CD14-positive monocyte (primary cell): ENCODE measurements around the gene NRDE2. TPM values are rescaled to one million over a fixed set of nuclear protein-coding genes. Genes with fewer than 3 reads are reported as not detected.

Experiments used
- DNase-seq, 3 donors: peaks; one replicate each; pipeline ENCODE4 v3.0.0-alpha.2; 2011 to 2022
- H2AFZ ChIP-seq: 2 replicates; pipeline ENCODE4 v1.6.0; 2012; ENCODE audit warnings: mild to moderate bottlenecking, low read depth, low read length, inconsistent platforms; ENCODE audit not compliant: insufficient read depth, poor library complexity, severe bottlenecking
- H3K27ac ChIP-seq, 2 donors: 1 replicate in 1 of 2; 2 replicates in 1 of 2; pipeline ENCODE4 v1.5.1; 2012 to 2013; ENCODE audit warnings: low read length in 2 of 2, control low read depth in 1 of 2, inconsistent platforms in 1 of 2, low read depth in 1 of 2, mild to moderate bottlenecking in 1 of 2
- H3K27me3 ChIP-seq, 2 donors: one replicate each; pipeline versions ENCODE4 v1.6.0 to v1.6.1; 2011 to 2013; ENCODE audit warnings: low read length in 2 of 2; ENCODE audit not compliant: control insufficient read depth in 2 of 2, insufficient read depth in 2 of 2
- H3K36me3 ChIP-seq, 2 donors: replicated peaks in 1 of 2; 1 replicate in 1 of 2; 2 replicates in 1 of 2; pipeline versions ENCODE4 v1.5.1 to v1.6.1; 2012 to 2013; ENCODE audit warnings: low read length in 2 of 2, control low read depth in 1 of 2, inconsistent platforms in 1 of 2, mild to moderate bottlenecking in 1 of 2; ENCODE audit not compliant: insufficient read depth in 2 of 2, control insufficient read depth in 1 of 2
- H3K4me1 ChIP-seq, 2 donors: 1 replicate in 1 of 2; 2 replicates in 1 of 2; pipeline versions ENCODE4 v1.5.1 to v1.6.1; 2012 to 2013; ENCODE audit warnings: low read length in 2 of 2, control low read depth in 1 of 2, inconsistent platforms in 1 of 2, mild to moderate bottlenecking in 1 of 2, moderate library complexity in 1 of 2; ENCODE audit not compliant: insufficient read depth in 2 of 2, control insufficient read depth in 1 of 2
- H3K4me2 ChIP-seq: replicated peaks from 2 replicates; pipeline ENCODE3; 2012; ENCODE audit warnings: low read length, moderate library complexity, mild to moderate bottlenecking; ENCODE audit not compliant: poor library complexity, severe bottlenecking; ENCODE audit errors: extremely low read depth
- H3K4me3 ChIP-seq, 3 experiments: fragments of 200-600 bp in 1 of 3; sonication (generic) in 1 of 3; replicated peaks in 1 of 3; 1 replicate in 2 of 3; 2 replicates in 1 of 3; pipeline ENCODE4 v1.5.1; 2011 to 2013; ENCODE audit warnings: low read length in 3 of 3, mild to moderate bottlenecking in 3 of 3, control low read depth in 2 of 3, low read depth in 2 of 3, inconsistent platforms in 1 of 3, moderate library complexity in 1 of 3
- H3K79me2 ChIP-seq: 2 replicates; pipeline ENCODE4 v1.6.0; 2012; ENCODE audit warnings: mild to moderate bottlenecking, control low read depth, inconsistent platforms, low read length, moderate library complexity; ENCODE audit not compliant: insufficient read depth
- H3K9ac ChIP-seq: 2 replicates; pipeline ENCODE4 v1.6.0; 2017; ENCODE audit warnings: low read length, mild to moderate bottlenecking; ENCODE audit not compliant: insufficient read depth, poor library complexity, severe bottlenecking
- H3K9me3 ChIP-seq, 2 donors: replicated peaks in 1 of 2; 1 replicate in 1 of 2; 2 replicates in 1 of 2; pipeline versions ENCODE4 v1.5.1 to v1.6.1; 2012 to 2013; ENCODE audit warnings: low read length in 2 of 2, control low read depth in 1 of 2; ENCODE audit not compliant: control insufficient read depth in 1 of 2, insufficient read depth in 1 of 2
- H4K20me1 ChIP-seq: 2 replicates; pipeline ENCODE4 v1.6.0; 2012; ENCODE audit warnings: mild to moderate bottlenecking, low read length, control low read depth, moderate library complexity; ENCODE audit not compliant: insufficient read depth
- H3K27ac Mint-ChIP-seq, 7 donors: one replicate each; pipeline ENCODE4 v1.8.0; 2020; ENCODE audit warnings: mild to moderate bottlenecking in 7 of 7, mixed read lengths in 7 of 7, moderate library complexity in 6 of 7, inconsistent platforms in 2 of 7
- H3K27me3 Mint-ChIP-seq, 3 donors: one replicate each; pipeline ENCODE4 v1.8.0; 2021 to 2022; ENCODE audit warnings: low read depth in 3 of 3, mild to moderate bottlenecking in 3 of 3, mixed read lengths in 3 of 3, moderate library complexity in 3 of 3, inconsistent platforms in 1 of 3
- H3K36me3 Mint-ChIP-seq, 2 donors: one replicate each; pipeline ENCODE4 v1.8.0; 2020; ENCODE audit warnings: mixed read lengths in 2 of 2, inconsistent platforms in 1 of 2, mild to moderate bottlenecking in 1 of 2
- H3K4me1 Mint-ChIP-seq: one replicate; pipeline ENCODE4 v1.8.0; 2020; ENCODE audit warnings: mild to moderate bottlenecking, mixed read lengths
- H3K4me3 Mint-ChIP-seq, 2 donors: one replicate each; pipeline ENCODE4 v1.8.0; 2020; ENCODE audit warnings: mild to moderate bottlenecking in 2 of 2, mixed read lengths in 2 of 2, moderate library complexity in 1 of 2
- H3K9me3 Mint-ChIP-seq, 7 donors: one replicate each; pipeline ENCODE4 v1.8.0; 2020 to 2022; ENCODE audit warnings: mixed read lengths in 7 of 7, mild to moderate bottlenecking in 6 of 7, moderate library complexity in 6 of 7, inconsistent platforms in 2 of 7
- CTCF ChIP-seq: fragments of 200-600 bp; IDR thresholded peaks from one replicate; pipeline ENCODE4 v1.8.0; 2022; ENCODE audit warnings: antibody characterized with exemption, mild to moderate bottlenecking
- WGBS: methylation state at CpG from one replicate; pipeline ENCODE4 v1.1.5; 2013; ENCODE audit warnings: missing lambda C conversion rate; ENCODE audit not compliant: insufficient coverage; 5-methylcytosine and 5-hydroxymethylcytosine counted together
- intact Hi-C, 2 donors: fragments of 100-400 bp; cut with micrococcal nuclease; formaldehyde crosslinking; loops; one replicate each; pipeline versions ENCODE4 v1.15.0 to v1.15.1; 2023
- polyA plus RNA-seq, 3 donors: library from polyadenylated mRNA; depleted of rRNA in 1 of 3; unstranded in 2 of 3; stranded (reverse) in 1 of 3; fragments of 300-500 nt in 2 of 3; fragments of >200 nt in 1 of 3; fragmentation: Illumina TruSeq in 2 of 3; gene quantifications; 1 replicate in 2 of 3; 2 replicates in 1 of 3; pipeline ENCODE4 v1.2.3, GENCODE V29; 2012 to 2021

NRDE2 gene
- polyA plus RNA-seq, 3 donors: 4.7 to 7.4 (median 6.7) TPM

DNA sequence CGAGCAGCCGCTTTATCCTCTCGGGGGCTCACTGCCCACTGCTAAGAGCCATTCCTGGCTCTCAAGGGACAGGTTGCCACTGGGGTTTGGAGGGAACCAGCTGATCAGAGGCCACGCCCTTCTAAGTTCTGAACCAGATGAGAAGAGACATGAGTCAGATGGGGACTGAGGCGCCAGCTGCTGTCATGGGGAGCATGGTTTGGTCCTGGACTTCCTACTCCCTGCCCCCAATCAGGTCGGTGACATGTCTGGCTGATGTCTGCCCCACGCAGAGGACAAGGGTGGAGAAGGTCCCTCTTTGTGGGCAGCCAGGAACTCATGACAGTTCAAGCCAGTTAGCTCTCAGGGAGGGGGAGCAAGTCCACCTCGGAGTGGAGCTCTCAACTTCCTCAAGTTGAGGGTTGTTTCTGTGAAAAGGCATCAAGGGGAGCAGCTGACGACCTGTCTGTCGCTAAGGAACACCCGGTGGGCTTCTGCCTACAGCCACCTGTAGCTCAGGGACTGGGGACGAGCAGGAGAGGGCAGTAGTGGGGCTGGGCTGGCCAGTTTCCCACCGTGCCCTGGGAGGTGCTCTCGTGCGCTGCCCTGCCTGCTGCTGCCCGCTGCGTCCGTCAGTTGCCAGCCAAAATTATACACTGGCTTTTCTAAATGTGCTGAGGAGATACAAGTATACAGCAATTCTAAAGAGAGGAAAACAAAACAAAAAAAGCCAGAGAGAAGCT is 54.9 kb downstream of the NRDE2 start:
- Mint-ChIP-seq H3K4me1 (peaks cover 9% of the 10 kb centered on the region), H3K27me3 (peaks cover 0 to 2% (median 0%) of the 10 kb centered on the region in 3 donors), H3K36me3 (peaks cover 69 to 94% of the 10 kb centered on the region in 2 donors), H3K27ac (peak overlapping the region in 6 of 7 donors; percentile 36 to 83 (median 76)), H3K9me3 (no peaks in the 10 kb centered on the region), H3K4me3 (no peak overlapping the region)
- 86% methylated on average over 14 of the region's 18 CpGs for WGBS
- no peak overlapping the region for H3K4me3 ChIP-seq
- H3K27me3 ChIP-seq: no peaks in the 10 kb centered on the region
- no peaks in the 10 kb centered on the region for H3K9me3 ChIP-seq
- no peak overlapping the region for H3K9ac ChIP-seq
- peak overlapping the region in 1 of 2 donors; percentile 36 for H3K27ac ChIP-seq
- intact Hi-C loops: no loop called here
- no peak overlapping the region for H2AFZ ChIP-seq
- no peak overlapping the region for H3K4me2 ChIP-seq
- H4K20me1 ChIP-seq: peaks cover 4% of the 10 kb centered on the region
- TF ChIP-seq CTCF: no peak
- no peaks in the 10 kb centered on the region for H3K79me2 ChIP-seq
- H3K4me1 ChIP-seq: no peaks in the 10 kb centered on the region
- H3K36me3 ChIP-seq: peaks cover 62 to 94% of the 10 kb centered on the region in 2 donors
- no peak for DNase-seq

DNA sequence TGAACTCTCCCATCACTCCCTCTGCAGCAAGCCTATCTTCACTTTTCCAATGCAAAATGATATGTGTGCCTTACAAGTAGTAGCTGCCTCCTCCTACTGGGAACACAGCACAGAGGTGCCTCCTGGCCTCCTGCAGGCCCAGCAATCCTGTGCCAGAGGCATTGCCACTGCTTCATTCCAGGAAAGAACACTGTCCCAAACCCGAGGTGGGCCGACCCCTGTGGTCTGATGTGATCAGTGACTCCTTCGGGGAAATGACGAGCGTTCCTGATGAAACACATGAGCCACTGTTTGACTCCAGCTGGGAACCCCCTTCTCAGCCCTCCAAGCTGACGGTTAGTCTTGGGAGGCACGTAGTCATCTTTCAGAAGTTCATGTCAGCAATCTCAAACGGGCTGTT is 55.9 kb downstream of the NRDE2 start:
- H3K4me2 ChIP-seq: no peak overlapping the region
- Mint-ChIP-seq H3K27ac (peak overlapping the region in 5 of 7 donors; percentile 16 to 68 (median 48)), H3K36me3 (peaks cover 70 to 95% of the 10 kb centered on the region in 2 donors), H3K4me1 (peaks cover 9% of the 10 kb centered on the region), H3K27me3 (peaks cover 0 to 2% (median 0%) of the 10 kb centered on the region in 3 donors), H3K9me3 (no peaks in the 10 kb centered on the region), H3K4me3 (no peak overlapping the region)
- no peaks in the 10 kb centered on the region for H3K27me3 ChIP-seq
- peaks cover 4% of the 10 kb centered on the region for H4K20me1 ChIP-seq
- H3K9me3 ChIP-seq: no peaks in the 10 kb centered on the region
- H3K36me3 ChIP-seq: peaks cover 68 to 96% of the 10 kb centered on the region in 2 donors
- no peak overlapping the region for H3K4me3 ChIP-seq
- no peak overlapping the region for H3K27ac ChIP-seq
- no peaks in the 10 kb centered on the region for H3K79me2 ChIP-seq
- DNase-seq: no peak
- intact Hi-C loops: no loop called here
- TF ChIP-seq CTCF: no peak
- H3K4me1 ChIP-seq: no peaks in the 10 kb centered on the region
- H3K9ac ChIP-seq: no peak overlapping the region
- no peak overlapping the region for H2AFZ ChIP-seq
- WGBS: 100% methylated on average over 5 of the region's 8 CpGs
